Measurements from ENCODE around the gene CRHR2.

- no peak for TF ChIP-seq CTCF (conservative IDR thresholded peaks at IDR 0.05 in 1 of 2, IDR thresholded peaks at IDR 0.05 in 1 of 2; ENCODE audit: extremely low read depth in 1 of 2, insufficient read depth in 1 of 2, low read depth in 1 of 2, low read length in 2 of 2)
- no peak for TF ChIP-seq EZH2 (IDR thresholded peaks at IDR 0.05; ENCODE audit: borderline replicate concordance, low read length)
Measured at GRCh38 chr7:30692438-30692837, 10.2 kb upstream of the CRHR2 start.

Measured in mammary epithelial cell (primary cell).